IPS-18c (cell line): ENCODE results near the gene MFSD11.
A peak's percentile ranks its signal among the peaks of the same experiment; 100 is the strongest.
"Not testable (repeated sequence)": the region's sequence is repeated elsewhere in the genome, so short reads cannot be mapped to it uniquely, and the experiment has no call there.

Source experiments
- H3K4me3 ChIP-seq: 2 replicates; pipeline ENCODE4 v1.7.0; 2013; ENCODE audit warnings: low read depth, mild to moderate bottlenecking, low read length, moderate library complexity; ENCODE audit not compliant: insufficient read depth
- H3K9me3 ChIP-seq: one replicate; pipeline ENCODE4 v1.6.1; 2013; ENCODE audit warnings: mild to moderate bottlenecking, low read length, moderate library complexity; ENCODE audit not compliant: control insufficient read depth, insufficient read depth

The MFSD11 gene

DNA sequence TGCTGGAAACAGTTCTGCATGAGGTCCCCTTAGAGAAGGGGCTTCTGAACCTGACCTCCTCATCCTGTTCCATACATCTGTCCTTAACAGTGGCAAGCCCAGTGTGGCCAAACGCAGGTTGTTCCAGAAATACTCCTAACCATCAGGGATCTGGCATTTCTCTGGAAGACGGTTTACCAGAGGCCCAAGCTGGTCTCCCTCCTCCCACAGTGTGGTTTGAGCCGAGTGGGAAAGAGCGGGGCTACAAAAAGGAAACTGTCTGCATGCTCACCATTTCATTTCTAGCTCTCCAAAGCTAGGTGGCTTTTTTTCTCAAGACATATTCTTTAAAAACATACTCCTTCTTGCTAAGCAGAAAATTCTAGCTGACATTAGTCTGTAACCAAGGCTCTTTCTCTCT, 33.1 kb upstream of the MFSD11 start:
- H3K4me3 ChIP-seq = no peak overlapping the region
- H3K9me3 ChIP-seq = no peaks in the 10 kb centered on the region

DNA sequence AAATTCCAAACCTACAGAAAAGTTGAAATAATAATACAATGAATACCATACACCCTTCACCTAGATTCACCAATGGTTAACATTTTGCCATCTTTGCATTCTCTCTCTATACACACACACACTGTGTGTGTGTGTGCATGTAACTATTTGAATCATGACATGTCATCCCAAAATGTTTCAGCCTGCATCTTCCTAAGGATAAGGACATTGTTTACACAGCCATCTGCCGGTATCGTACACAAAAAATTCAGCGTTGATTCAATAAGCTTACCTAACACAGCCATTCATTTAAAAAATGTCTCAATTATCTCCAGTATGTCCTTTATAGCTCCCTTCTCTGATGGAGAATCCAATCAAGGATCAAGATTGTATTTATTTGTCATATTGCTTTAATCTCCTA, 31.1 kb upstream of the MFSD11 start:
- Histone ChIP-seq H3K9me3 (no peaks in the 10 kb centered on the region), H3K4me3 (no peak overlapping the region)

DNA sequence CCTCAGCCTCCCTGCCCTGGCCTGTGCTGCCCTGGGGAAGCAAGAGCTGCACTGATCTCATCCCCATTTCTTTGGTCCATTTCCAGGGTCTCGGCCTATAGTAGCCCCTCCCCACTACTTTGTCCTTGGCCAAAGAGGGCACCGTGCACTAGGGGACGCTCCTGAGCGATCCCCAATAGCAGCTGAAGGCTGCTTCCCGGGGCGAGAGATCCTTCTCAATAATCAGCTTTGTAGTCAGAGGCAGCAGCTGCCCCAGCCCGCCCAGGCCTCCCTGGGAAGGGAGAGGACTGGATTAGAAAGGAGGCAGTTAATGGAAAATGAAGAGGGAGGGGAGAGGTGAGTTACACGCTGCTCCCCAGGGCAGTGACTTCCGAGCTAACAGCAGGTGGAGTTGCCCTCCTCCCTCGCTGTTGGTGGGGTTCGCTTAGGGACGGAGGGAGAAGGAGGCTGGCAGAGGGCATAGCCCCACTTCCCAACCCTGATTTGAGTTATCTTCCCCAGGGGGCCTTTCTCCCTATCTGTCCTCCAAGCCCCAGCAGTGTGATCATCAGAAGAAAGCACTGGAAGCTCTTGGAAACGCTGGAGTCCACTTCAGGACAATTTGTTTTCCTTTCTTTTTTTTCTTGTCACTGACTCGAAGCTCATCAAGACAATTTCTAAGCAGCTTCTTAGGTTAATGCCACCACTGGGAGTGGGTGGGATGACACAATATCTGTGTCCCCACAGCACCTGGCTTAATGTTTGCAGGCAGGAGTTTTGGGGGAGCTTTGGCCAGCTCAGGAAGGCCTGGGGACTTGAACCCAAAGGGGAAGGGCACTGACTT, 29.7 kb upstream of the MFSD11 start:
- Histone ChIP-seq H3K9me3 (no peaks in the 10 kb centered on the region), H3K4me3 (0 out of 2 replicates have a peak overlapping the region, but pooled peaks have one; percentile 20)

DNA sequence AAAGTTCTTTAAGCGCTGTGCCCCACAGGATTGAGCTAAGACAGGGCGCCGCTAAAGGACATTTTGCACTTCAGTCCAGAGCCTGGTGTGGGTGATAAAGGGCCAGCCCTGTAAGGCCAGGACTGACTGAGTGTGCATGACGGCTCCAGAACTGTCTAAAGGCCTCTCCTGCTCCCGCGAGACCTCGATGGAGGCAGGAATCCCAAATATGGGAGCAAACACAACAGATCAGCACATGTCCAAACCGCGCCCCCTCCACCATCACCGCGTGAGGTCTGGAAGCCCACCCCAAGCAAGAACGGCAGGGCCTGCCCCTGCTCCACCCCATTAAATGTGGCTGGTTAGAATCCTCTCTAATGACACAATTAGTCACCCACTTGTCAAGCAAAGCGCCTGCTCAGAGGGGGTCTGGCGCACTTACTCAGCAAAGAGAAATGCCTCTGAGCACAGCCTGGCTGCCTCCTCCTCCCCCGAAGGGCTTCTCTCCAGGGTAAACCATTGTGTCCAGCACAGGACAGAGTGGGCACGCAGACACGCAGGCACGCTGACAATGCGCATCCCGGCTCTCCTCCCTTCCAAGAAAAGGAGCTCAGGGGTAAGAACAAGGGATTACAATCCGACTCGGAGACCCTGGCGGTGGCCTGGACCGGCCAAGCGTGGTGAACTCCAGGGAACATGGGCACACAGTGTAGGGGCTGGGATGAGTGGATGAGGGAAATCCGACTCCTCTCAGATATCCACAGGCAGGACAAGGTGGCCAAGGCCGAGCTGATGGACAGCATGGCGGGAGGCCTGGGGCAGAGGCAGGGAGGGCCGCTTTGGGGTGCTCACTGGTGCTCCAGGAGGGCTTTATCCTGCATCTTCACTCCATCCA, 28.6 kb upstream of the MFSD11 start:
- Histone ChIP-seq H3K9me3 (no peaks in the 10 kb centered on the region), H3K4me3 (peak overlapping the region; percentile 36)

DNA sequence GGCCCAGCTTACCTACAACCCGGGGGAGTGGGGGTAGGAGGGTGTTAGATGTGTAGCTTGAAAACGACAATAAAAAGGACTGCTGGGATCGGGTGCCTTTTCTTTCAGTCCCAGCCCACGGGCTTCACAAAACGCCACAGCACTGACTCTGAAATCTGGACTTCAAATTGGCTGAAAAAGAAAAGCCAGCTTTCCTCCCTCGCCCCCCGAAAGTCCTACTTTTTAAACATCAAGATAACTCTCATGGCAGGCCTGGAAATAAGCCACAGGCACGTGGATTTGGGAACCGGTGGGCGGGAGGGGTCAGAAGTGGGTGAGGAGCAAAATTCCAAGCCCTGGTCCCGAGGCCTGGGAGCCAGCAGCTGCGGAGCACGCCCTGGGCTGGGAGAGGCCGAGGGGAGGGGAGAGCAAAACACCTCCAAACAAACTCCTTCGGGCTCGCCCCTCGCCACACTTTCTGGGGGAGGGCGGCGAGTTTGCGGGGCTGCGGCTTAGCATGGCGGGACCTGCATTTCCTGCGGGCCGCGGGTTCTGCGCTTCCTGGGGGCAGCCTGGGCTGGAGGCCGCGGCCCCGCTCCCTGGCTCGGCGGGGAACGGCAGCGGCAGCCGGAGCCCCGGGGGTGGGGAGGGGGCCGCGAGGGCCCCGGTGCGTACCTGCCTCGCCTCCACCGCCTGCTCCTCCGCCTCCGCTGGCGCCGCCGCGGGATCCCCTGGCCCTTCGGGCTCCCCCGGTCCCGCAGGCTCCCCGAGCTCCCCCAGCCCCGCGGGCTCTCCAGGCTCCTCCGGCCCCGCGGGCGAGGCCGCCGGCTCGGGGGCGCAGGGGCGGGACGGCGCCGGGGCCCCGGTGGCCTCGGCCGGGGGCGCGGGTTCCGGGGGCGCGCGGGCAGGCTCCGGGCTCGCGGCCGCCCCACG, 27.7 kb upstream of the MFSD11 start:
- H3K4me3 ChIP-seq = peak overlapping the region; percentile 62
- H3K9me3 ChIP-seq = not testable (repeated sequence)

DNA sequence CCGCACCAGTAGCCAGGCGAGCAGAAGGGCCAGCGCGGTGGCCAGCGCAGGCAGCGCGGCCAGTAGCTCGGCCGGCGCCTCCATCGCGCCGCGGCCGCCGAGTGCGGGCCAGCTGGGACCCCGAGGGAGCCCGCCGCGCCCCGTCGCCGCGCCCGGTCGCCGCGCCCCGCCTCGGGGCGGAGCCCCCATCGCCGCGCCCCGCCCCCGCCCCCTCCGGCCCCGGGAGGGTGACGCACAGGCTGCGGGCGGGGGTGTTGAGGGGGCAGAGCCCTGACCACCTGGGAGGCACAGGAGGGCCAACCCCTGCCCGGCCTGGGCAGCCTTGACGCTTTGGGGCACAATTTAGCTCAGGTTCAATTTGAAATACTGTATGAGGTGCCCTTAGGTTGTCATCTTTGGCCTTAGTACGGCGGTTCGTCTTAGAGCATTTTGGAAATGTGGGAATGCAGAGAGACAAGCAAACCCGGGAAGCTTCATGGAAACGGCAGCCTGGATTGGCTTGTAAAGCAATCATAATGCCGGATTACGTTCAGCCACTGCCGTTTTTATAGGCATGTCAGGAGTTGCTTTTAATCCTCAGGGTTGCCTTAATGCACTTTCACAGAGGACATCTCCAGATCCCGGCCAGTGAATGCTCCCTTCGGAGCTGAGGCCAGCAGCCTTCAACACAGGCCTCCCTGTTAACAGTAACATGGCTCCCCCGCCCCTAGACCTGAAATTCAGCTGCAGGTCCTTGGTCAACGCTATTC, 26.9 kb upstream of the MFSD11 start, which contains the start of gene MXRA7:
TSS of gene MXRA7 (minus strand) at position 103 of the 749 bp plus-strand sequence. CDS start at position 84, 19 bp downstream.
- peak within 1 kb of the TSS; percentile 62 for H3K4me3 ChIP-seq

DNA sequence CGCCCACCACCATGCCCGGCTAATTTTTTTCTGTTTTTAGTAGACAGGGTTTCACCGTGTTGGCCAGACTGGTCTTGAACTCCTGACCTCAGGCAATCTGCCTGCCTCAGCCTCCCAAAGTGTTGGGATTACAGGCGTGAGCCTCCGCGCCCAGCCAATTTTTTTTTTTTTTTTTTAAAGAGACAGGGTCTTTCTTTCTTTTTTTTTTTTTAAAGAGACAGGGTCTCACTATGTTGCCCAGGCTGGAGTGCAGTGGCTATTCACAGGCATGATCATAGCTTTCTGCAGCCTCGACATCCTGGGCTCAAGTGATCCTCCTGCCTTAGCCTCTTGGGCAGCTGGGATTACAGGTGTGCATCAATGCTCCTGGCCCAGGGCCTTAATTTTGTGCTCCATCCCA, 25.6 kb upstream of the MFSD11 start:
- not testable (repeated sequence) for H3K9me3 ChIP-seq, H3K4me3 ChIP-seq

More for the DNA sequence above, 26.9 kb upstream of the MFSD11 start, which contains the start of gene MXRA7:
- H3K9me3 ChIP-seq = no peaks in the 10 kb centered on the region

DNA sequence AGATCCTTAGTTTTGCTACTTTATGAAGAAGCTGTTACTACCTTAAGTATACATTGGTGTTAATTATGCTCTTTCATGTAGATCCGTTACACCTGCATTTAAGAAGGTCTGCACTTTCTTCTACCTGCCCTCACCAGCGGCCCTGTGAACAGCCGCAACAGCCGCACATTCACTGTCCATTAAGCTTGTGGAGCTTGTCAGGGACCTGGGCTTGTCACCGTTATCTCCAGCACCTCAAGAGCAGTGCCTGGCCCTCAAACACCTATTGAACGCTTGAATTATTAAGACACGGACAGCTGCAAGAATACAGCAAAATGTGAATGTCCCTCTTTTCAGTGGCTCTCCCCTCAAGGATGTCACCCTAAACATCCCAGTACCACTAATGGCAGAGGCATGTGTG, 24.2 kb upstream of the MFSD11 start:
- Histone ChIP-seq H3K4me3 (no peak overlapping the region), H3K9me3 (no peaks in the 10 kb centered on the region)

DNA sequence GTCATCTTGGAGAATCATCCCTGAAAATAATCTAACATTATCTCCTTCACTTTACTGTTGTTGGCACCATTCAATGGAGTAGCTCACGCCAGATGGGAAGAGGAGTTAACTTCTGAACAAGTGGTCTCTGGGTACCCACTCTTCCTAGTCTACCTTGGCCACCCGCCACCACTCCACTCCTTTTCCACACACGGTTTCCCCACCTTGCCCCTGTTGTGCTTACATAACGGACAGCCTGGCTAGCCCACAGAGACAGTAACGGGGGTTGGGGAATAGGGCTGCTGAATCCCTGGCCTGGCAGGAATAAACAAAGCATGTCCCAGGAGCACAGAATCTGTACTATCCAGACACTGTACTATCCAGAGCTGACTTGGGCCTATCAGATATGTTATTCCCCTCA, 23.6 kb upstream of the MFSD11 start:
- no peaks in the 10 kb centered on the region for H3K9me3 ChIP-seq
- H3K4me3 ChIP-seq = no peak overlapping the region

DNA sequence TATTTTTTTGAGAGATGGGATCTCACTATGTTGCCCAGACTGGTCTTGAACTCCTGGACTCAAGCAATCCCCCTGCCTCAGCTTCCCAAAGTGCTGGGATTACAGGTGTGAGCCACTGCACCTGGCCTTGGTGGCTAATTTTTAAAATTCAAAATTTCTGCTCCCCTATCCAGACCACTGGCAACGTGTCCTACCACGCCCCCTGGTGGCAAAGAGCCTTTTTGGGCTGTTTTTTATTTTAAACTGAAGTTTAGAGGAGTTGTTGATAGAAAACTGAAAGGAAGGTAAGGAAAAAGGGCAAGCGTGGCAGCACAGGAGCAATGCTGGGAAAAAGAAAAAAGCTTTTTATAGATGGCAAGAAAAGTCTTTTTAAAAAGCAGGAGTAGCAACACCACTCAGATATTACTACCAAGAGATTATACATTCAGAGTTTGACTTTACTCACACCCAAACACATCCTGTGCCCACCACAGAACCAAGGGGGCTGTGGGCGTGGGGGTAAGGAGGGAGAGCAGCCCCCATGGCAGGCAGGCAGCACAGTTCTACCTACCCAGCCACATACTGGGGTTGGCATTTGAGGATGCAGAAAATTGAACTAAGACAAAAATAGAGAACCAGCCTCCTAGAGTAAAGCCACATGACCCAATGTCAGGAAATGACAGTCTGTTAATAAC, 23.0 kb upstream of the MFSD11 start:
- Histone ChIP-seq H3K4me3 (no peak overlapping the region), H3K9me3 (no peaks in the 10 kb centered on the region)

DNA sequence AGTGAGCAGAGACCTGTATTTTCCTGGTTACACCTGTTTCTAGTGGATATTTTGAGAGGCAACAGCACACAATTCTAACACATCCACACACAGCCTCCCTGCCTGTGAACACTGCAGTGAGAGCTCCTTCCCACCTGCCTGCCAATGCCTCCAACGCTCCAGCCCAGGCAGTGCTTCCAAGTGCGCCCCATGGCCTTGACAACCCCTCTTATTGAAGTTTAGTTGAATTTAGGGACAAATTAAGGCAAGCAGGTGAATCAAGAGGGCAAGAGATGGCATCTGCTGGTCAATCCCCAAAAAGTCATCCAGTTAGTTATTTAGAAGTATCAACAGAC, 22.5 kb upstream of the MFSD11 start:
- Histone ChIP-seq H3K9me3 (no peaks in the 10 kb centered on the region), H3K4me3 (no peak overlapping the region)

DNA sequence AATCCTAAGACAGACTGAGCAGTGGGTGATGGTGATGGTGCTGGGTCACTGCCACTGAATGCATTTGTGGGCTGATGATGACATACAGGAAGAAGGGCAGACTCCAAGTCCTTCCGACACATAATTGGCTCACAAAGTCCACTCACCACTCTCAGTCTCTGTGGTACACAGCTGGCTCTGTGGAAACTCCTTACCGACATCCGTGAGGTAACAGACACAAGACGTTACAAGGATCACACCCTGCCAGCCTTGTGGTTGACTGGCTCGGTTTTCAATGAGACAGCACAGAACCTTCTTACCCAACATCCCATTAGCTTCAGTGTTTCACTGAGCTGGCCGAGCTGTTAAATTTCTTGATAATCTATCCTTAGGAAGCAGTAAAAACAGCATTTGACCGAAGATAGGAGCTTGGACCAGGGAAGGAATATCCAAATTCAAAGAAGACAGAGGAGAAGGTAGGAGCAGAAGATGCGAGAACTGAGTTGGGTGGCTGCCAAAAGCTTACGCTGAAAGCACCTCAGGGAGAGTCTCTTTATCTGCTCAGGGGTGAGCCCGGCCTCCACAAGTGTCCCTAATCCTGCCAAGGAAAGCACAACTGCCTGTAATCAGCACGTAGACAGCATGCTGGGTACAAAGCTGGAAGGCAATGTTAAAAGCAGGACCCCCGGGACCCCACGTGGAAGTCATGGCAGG, 21.6 kb upstream of the MFSD11 start:
- Histone ChIP-seq H3K4me3 (no peak overlapping the region), H3K9me3 (no peaks in the 10 kb centered on the region)

DNA sequence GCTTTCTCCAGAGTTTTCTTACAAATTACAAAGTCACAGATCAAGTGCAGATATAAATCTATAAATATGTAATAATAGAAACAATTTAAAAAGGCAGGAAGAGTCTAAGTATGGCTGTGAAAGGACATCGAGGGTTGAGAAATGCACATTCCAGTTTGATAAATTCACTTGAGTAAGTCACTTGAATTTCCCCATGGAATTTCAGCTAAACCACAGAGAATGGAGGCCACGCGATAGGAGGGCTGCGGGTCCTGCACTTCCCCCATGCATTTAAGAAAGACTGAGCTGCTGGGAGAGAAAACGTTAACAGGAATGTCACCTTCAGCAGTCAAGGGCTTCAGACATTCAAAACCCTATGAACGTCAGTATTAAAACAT, 21.1 kb upstream of the MFSD11 start:
- Histone ChIP-seq H3K4me3 (no peak overlapping the region), H3K9me3 (no peaks in the 10 kb centered on the region)

DNA sequence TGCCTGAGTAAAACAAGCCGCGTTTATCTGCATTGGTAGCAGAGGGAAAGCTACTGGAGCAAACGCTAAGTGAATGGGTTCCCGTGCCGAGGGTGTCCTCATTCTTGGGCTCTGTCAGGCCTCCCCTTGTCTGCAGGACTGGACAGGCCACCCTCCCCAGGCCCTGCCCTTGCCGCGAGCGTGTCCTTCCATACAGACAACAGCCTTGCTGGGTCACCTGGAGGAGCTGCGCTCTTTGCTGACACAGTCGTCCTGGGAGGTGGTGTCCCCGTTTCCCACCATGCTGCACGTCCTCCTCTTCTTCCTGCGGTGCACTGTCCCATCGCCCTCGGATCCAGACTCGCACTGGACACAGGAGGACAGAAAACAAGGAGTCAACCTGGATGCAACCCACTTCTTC, 19.4 kb upstream of the MFSD11 start:
- no peaks in the 10 kb centered on the region for H3K9me3 ChIP-seq
- no peak overlapping the region for H3K4me3 ChIP-seq

DNA sequence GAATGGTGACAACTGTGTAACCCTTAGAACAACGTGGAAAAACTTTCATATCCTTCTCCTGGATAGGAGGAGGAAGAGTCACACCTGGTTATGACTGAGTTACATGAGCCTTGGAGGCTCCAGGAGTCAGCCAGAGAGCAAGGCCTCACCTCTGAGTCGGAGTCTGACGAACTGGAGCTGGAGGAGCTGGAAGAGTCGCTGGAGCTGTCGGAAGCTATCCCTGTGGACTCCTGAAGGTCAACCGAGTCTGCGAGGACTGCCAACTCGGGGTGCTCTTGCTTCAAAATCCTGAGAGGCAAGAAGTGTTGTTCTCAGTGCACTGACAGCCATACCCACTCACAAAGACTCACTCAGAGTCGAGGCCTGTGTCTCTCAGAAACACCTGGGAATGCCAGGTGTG, 17.7 kb upstream of the MFSD11 start:
- H3K4me3 ChIP-seq = no peak overlapping the region
- no peaks in the 10 kb centered on the region for H3K9me3 ChIP-seq

DNA sequence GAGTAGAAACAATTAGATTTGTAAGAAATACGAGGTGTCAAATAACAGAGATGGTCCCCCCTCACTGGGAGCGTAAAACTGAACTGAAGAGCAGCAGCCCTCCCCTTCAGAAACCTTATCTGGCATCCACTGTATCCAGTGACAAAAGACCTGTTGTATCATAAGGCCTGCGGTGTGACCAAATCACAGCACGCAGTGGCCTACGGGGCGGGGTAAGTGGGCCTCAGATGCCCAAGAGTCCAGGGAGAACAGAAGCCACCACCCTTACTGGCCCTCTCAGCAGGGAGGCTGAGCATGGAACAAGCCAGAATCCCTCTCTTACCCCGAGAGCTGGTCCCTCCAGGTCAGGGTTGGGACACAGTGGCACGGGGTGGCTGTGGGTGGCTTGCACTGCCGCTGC, 17.0 kb upstream of the MFSD11 start:
- Histone ChIP-seq H3K9me3 (no peaks in the 10 kb centered on the region), H3K4me3 (no peak overlapping the region)
